NOMO-1 treated with DMSO at 0.1 percent for 48 hours (cell line): ENCODE data around the gene UBXN1.

ENCODE experiments used
- DNase-seq: peaks from one replicate; lab custom pipeline; 2025; ENCODE audit not compliant: unreplicated experiment; lab: John Stamatoyannopoulos, UW

UBXN1 gene

DNA sequence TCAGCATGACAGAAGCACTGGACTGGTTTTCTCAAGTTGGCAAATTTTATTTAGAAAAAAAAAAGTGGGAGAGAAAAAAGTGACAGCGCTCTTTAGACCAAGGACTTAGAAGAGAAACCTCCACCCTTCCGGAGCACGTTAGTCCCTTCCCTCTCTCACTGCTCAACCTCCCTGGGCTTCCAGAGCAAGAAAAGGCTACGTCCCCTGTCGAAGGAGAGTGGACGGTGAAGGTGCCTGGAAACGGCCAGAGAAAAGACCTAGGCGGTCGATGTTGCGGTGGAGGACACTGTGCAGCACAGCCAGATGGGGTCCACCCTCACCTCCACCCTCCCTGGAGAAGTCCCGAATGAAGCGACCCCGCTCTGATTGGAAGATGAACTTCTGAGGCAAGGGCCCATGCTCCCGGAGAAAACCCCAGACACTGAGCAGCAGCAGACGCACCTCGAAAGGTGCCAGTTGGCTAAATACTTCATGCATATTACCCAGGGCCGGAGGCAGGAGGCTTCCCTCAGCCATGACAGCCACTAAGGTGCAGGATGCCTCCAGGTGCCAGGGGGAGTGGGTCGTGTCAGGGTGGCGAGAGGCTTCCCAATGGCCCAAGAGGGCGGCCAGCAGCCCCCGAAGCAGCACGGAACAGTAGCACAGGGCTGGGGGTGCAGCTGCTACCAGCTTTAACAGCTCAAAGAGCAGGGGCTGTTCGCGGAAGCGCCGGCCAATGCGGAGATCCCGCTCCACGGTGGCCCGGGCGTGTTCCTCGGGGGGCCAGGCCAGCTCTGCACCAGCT lies 31.9 kb downstream of the UBXN1 start:
- DNase-seq, result no peak

DNA sequence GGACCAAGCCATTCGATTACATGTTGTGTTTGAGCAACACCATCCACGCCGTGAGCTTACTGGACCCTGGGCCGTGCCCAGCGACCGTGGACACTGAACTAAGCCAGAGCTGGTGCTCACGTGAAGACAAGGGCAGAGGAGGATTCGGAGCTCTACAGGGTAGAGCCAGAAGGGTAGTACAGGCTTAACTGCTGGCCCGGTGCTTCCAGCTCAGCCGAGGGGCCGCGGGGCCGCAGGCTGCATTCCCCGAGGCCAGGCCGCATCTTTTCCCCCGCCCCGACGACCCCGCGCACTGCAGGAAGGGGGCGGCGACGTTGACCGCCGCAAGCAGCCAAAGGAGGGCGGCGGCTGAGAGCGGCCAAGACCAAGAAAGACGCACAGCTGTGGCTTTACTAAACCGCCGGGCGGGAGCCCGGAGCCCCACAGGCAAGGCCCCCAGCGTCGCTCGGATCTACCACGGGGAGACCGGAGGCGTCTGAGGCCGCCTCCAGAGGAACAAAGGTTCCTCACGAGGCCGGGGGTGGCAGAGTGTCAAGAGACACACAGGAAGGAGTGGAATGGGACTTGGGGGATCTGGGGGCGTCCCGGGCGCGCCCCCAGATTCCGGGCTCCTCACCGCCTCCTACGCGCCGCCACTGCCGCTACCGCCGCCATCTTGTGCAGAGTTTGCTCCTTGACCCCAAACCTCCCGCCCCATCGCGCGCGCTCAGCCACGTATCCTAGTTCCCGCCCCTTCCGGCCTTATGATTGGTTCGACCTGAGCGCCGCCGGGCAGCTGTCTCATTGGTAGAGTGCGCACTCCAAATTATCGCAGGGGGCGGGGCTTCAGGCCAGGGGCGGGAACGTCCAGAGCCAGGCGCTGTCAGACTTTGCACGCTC lies 32.7 kb downstream of the UBXN1 start, which contains the start of gene GANAB:
Gene GANAB, minus strand, starts transcription at position 668 of the 879 bp plus-strand sequence. Its CDS starts 14 bp downstream, at position 654.
- peak; percentile 99 for DNase-seq

DNA sequence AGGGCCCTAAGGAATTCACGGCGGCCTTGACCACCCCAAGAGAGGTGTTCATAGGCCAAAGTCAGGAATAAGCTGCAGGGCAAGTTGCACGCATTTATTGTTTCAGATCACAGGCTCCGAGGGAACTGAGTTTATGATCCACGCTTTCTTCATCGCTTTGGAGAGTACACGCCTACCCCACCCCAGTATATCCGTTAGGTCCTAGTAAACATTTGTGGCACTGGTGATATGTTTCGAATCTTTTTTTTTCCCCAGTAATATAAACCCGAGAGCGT lies 33.3 kb downstream of the UBXN1 start:
- DNase-seq, result no peak

DNA sequence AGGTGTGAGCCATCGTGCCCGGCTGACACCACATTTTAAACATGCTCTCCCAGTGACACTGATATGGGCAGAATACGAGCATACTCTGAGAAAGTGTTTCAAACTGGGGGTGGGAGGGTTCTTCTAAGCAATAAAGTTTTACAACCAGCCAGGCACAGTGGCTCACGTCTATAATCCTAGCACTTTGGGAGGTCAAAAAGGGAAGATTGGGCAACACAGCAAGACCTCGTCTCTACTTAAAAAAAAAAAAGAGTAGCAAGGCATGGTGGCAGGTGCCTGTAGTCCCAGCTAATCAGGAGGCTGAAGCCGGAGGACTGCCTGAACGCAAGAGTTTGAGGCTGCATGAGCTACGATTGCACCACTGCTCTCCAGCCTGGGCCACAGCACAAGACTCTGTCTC lies 34.7 kb downstream of the UBXN1 start:
- DNase-seq, result no peak

DNA sequence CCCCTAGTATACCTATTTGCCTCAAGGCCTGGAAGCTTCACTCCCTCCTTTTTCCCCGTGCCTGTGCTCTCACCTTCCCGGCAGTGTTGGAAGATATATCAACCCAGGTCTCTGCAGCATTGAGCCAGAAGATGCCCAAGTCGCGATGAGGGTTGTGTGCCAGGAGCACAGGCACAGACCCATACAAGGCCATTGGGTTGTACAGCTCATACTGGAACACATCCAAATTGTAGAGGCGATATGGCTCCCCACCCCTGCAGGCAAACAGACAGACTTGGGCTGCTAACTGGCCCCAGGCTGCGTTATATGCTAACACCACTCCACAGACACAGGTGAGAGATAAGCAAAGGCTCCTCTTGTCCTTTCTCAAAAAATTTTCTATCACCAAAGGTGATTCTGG lies 46.4 kb downstream of the UBXN1 start:
- no peak for DNase-seq

DNA sequence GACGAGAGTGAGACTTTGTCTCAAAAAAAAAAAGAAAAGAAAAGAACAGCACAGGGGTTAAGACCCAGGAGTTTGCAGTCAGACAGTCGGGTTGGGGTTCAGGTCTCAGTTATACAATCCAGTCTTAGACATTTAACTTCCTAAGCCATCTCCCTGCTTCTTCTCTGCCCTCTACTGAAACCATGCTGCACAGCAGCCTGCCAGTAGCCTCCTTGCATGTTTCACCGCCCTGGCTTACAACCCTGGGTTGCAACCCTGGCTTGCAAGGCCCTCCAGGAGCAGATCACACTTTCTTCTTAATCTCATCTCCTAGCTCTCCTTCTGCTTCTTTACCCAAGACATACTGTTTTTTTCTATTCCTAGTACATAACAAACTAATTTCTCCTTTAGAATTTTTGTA lies 51.2 kb downstream of the UBXN1 start:
- no peak for DNase-seq
